ENCODE results near the gene CEP162.
"Not testable (repeated sequence)": the region's sequence is repeated elsewhere in the genome, so short reads cannot be mapped to it uniquely, and the experiment has no call there.

The CEP162 gene

GRCh38 chr6:84223608-84224007 is 3.8 kb downstream of the CEP162 start:
- not testable (repeated sequence) for DNase-seq

- no peak for DNase-seq
Measured at GRCh38 chr6:84222426-84222825, 5.0 kb downstream of the CEP162 start.

- no peak for DNase-seq
Measured at GRCh38 chr6:84220809-84221409, 6.5 kb downstream of the CEP162 start.

GRCh38 chr6:84218091-84218490 is 9.4 kb downstream of the CEP162 start:
- DNase-seq, result no peak

GRCh38 chr6:84213217-84213616 is 14.2 kb downstream of the CEP162 start:
- no peak for DNase-seq

GRCh38 chr6:84204011-84204410 is 23.4 kb downstream of the CEP162 start:
- DNase-seq, result no peak

GRCh38 chr6:84199987-84200386 is 27.5 kb downstream of the CEP162 start:
- DNase-seq, result not testable (repeated sequence)

- DNase-seq, result no peak
Measured at GRCh38 chr6:84197708-84198107, 29.7 kb downstream of the CEP162 start.

- no peak for DNase-seq
Measured at GRCh38 chr6:84193114-84193708, 34.2 kb downstream of the CEP162 start.

GRCh38 chr6:84191802-84192201 is 35.6 kb downstream of the CEP162 start:
- no peak for DNase-seq

- DNase-seq, result not testable (repeated sequence)
Measured at GRCh38 chr6:84189356-84189755, 38.1 kb downstream of the CEP162 start.

GRCh38 chr6:84183430-84183829 is 44.0 kb downstream of the CEP162 start:
- no peak for DNase-seq

GRCh38 chr6:84182001-84182400 is 45.4 kb downstream of the CEP162 start:
- DNase-seq, result no peak

GRCh38 chr6:84177241-84177640 is 50.2 kb downstream of the CEP162 start:
- no peak for DNase-seq

GRCh38 chr6:84172574-84172973 is 54.9 kb downstream of the CEP162 start:
- DNase-seq, result no peak

- DNase-seq, result no peak
Measured at GRCh38 chr6:84172080-84172479, 55.4 kb downstream of the CEP162 start.

GRCh38 chr6:84167457-84167856 is 60.0 kb downstream of the CEP162 start:
- no peak for DNase-seq

GRCh38 chr6:84166395-84166794 is 61.0 kb downstream of the CEP162 start:
- DNase-seq, result no peak

GRCh38 chr6:84164328-84164727 is 63.1 kb downstream of the CEP162 start:
- DNase-seq, result not testable (repeated sequence)

GRCh38 chr6:84161190-84161589 is 66.3 kb downstream of the CEP162 start:
- DNase-seq, result no peak

GRCh38 chr6:84156306-84156705 is 71.1 kb downstream of the CEP162 start:
- no peak for DNase-seq

GRCh38 chr6:84151669-84152068 is 75.8 kb downstream of the CEP162 start:
- DNase-seq, result no peak

GRCh38 chr6:84150705-84151104 is 76.7 kb downstream of the CEP162 start:
- DNase-seq, result no peak

- no peak for DNase-seq
Measured at GRCh38 chr6:84141521-84141920, 85.9 kb downstream of the CEP162 start.

- DNase-seq, result no peak
Measured at GRCh38 chr6:84139311-84139710, 88.1 kb downstream of the CEP162 start.

Data from activated CD4-positive, alpha-beta T cell treated with anti-CD3 and anti-CD28 coated beads, Interleukin-2, amount 50 U/mL, for 4 hours (primary cell).